Keratinocyte (primary cell): Measurements from ENCODE around the gene PDCD7. TPM values are rescaled to one million over a fixed set of nuclear protein-coding genes. Genes with fewer than 3 reads are reported as not detected.

Experiments
- DNase-seq: peaks from one replicate; pipeline ENCODE4 v3.0.0-alpha.2; 2011; ENCODE audit warnings: low read depth, missing footprints, low spot score
- FAIRE-seq: peaks from 2 replicates; lab custom pipeline; 2011; peaks lifted over from hg19 to GRCh38; lab: Jason Lieb, UNC
- H2AFZ ChIP-seq: 2 replicates; pipeline ENCODE4 v1.6.0; 2012; ENCODE audit warnings: low read length, control low read depth, inconsistent platforms; ENCODE audit not compliant: control insufficient read depth
- H3K27ac ChIP-seq: 2 replicates; pipeline ENCODE4 v1.5.1; 2011; ENCODE audit warnings: low read length; ENCODE audit not compliant: control insufficient read depth, insufficient read depth
- H3K27me3 ChIP-seq: 3 replicates; pipeline ENCODE4 v1.6.0; 2011; ENCODE audit warnings: low read length; ENCODE audit not compliant: control insufficient read depth, insufficient read depth; ENCODE audit errors: extremely low read depth
- H3K36me3 ChIP-seq, 2 experiments: 2 replicates in 1 of 2; 3 replicates in 1 of 2; pipeline ENCODE4 v1.5.1; 2011; ENCODE audit warnings: low read length in 2 of 2, mild to moderate bottlenecking in 1 of 2; ENCODE audit not compliant: control insufficient read depth in 2 of 2, insufficient read depth in 2 of 2; ENCODE audit errors: extremely low read depth in 1 of 2
- H3K4me1 ChIP-seq: 3 replicates; pipeline ENCODE4 v1.5.1; 2011; ENCODE audit warnings: low read length; ENCODE audit not compliant: control insufficient read depth, insufficient read depth; ENCODE audit errors: extremely low read depth
- H3K4me2 ChIP-seq: 3 replicates; pipeline ENCODE4 v1.6.0; 2011; ENCODE audit warnings: low read depth, low read length; ENCODE audit not compliant: control insufficient read depth, insufficient read depth; ENCODE audit errors: extremely low read depth
- H3K4me3 ChIP-seq, 3 experiments: fragments of 200-600 bp in 1 of 3; sonication (generic) in 1 of 3; 2 replicates in 2 of 3; 3 replicates in 1 of 3; pipeline ENCODE4 v1.5.1; 2011 to 2016; ENCODE audit warnings: low read length in 3 of 3, mild to moderate bottlenecking in 3 of 3, control low read depth in 2 of 3, inconsistent platforms in 1 of 3, low read depth in 1 of 3, mixed read lengths in 1 of 3, mixed run types in 1 of 3, moderate library complexity in 1 of 3; ENCODE audit not compliant: control insufficient read depth in 2 of 3, insufficient read depth in 2 of 3; ENCODE audit errors: extremely low read depth in 1 of 3
- H3K79me2 ChIP-seq: 2 replicates; pipeline ENCODE4 v1.6.0; 2012; ENCODE audit warnings: low read length; ENCODE audit not compliant: control insufficient read depth, insufficient read depth
- H3K9ac ChIP-seq: 3 replicates; pipeline ENCODE4 v1.6.0; 2011; ENCODE audit warnings: low read length; ENCODE audit not compliant: control insufficient read depth, insufficient read depth; ENCODE audit errors: extremely low read depth
- H3K9me1 ChIP-seq: 3 replicates; pipeline ENCODE4 v1.6.0; 2011; ENCODE audit warnings: low read length; ENCODE audit not compliant: control insufficient read depth, insufficient read depth; ENCODE audit errors: extremely low read depth
- H3K9me3 ChIP-seq: 2 replicates; pipeline ENCODE4 v1.5.1; 2012; ENCODE audit warnings: low read depth, low read length; ENCODE audit not compliant: control insufficient read depth
- H4K20me1 ChIP-seq: 3 replicates; pipeline ENCODE4 v1.6.0; 2011; ENCODE audit warnings: low read length; ENCODE audit not compliant: control insufficient read depth, insufficient read depth; ENCODE audit errors: extremely low read depth
- EZH2 ChIP-seq: IDR thresholded peaks from one replicate; pipeline ENCODE4 v1.6.1; 2012; ENCODE audit warnings: inconsistent platforms, mild to moderate bottlenecking, low read length, moderate library complexity
- dilution Hi-C: fragments of 300-500 bp; cut with MboI; formaldehyde crosslinking; loops from one replicate; pipeline ENCODE4 v1.7.0; 2020; ENCODE audit warnings: low sequenced_read_pairs; ENCODE audit not compliant: extremely low pct_ligation_motif_present
- polyA plus RNA-seq, 5 experiments: library from polyadenylated mRNA; depleted of rRNA in 3 of 5; stranded (reverse) in 3 of 5; stranded (forward) in 1 of 5; unstranded in 1 of 5; fragments of >200 nt; gene quantifications; 1 replicate in 1 of 5; 2 replicates in 3 of 5; 3 replicates in 1 of 5; pipeline versions ENCODE4 v1.2.1 to v1.2.3, GENCODE V29; 2011 to 2012; ENCODE audit warnings: missing spikeins in 2 of 5, low read depth in 1 of 5, low replicate concordance in 1 of 5
- TF ChIP-seq, protein P1 (sequence below), 3 experiments: IDR thresholded peaks in 1 of 3; conservative IDR thresholded peaks in 1 of 3; optimal IDR thresholded peaks in 1 of 3; 2 replicates in 2 of 3; 3 replicates in 1 of 3; pipeline versions ENCODE3 to v1.5.1; 2011; ENCODE audit warnings: low read length in 3 of 3, mild to moderate bottlenecking in 3 of 3, moderate library complexity in 2 of 3, control low read depth in 1 of 3, inconsistent platforms in 1 of 3; ENCODE audit not compliant: insufficient read depth in 2 of 3; ENCODE audit errors: extremely low read depth in 1 of 3

PDCD7 gene
- polyA plus RNA-seq, 1 donor (not counting 4 experiments of a cell fraction or from before 2014, with no cell fraction given): 17.2 TPM

DNA sequence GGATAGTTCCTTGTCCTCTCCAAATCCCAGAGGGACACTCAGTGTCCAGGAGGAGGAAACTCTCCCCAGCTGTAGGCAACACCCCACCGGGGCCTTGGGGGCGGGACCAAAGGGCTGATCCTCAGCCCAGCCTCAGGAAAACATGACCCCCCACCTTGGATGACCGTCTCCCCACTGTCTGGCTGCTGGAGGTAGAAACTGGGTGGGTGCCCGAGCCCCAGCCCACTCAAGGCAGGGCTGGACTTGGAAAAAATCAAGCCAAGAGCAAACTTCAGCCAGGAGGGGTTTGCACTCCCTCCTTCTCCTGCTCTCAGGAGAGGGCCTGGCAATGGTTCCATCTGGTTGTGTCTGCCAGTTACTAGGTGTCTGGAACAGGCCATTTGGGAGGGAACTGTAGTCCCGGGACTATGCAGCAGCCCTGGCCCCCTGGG lies 62.2 kb downstream of the PDCD7 start:
- FAIRE-seq (no peak), DNase-seq (no peak)
- Histone ChIP-seq H3K4me1 (no peaks in the 10 kb centered on the region), H2AFZ (no peak overlapping the region), H3K9me1 (no peaks in the 10 kb centered on the region), H3K27me3 (peaks cover 25% of the 10 kb centered on the region), H3K4me2 (no peak overlapping the region), H3K79me2 (no peaks in the 10 kb centered on the region), H3K9ac (no peak overlapping the region), H3K4me3 (no peak overlapping the region), H4K20me1 (no peaks in the 10 kb centered on the region), H3K36me3 (no peaks in the 10 kb centered on the region), H3K27ac (no peak overlapping the region), H3K9me3 (no peaks in the 10 kb centered on the region)
- TF ChIP-seq, protein P1, sequence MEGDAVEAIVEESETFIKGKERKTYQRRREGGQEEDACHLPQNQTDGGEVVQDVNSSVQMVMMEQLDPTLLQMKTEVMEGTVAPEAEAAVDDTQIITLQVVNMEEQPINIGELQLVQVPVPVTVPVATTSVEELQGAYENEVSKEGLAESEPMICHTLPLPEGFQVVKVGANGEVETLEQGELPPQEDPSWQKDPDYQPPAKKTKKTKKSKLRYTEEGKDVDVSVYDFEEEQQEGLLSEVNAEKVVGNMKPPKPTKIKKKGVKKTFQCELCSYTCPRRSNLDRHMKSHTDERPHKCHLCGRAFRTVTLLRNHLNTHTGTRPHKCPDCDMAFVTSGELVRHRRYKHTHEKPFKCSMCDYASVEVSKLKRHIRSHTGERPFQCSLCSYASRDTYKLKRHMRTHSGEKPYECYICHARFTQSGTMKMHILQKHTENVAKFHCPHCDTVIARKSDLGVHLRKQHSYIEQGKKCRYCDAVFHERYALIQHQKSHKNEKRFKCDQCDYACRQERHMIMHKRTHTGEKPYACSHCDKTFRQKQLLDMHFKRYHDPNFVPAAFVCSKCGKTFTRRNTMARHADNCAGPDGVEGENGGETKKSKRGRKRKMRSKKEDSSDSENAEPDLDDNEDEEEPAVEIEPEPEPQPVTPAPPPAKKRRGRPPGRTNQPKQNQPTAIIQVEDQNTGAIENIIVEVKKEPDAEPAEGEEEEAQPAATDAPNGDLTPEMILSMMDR (optimal IDR thresholded peaks at IDR 0.05 in 1 of 3, IDR thresholded peaks at IDR 0.05 in 1 of 3, conservative IDR thresholded peaks at IDR 0.05 in 1 of 3; ENCODE audit: extremely low read depth in 1 of 3, insufficient read depth in 2 of 3, low read length in 3 of 3): no peak
- TF ChIP-seq EZH2: no peak
- dilution Hi-C loops: no loop called here

DNA sequence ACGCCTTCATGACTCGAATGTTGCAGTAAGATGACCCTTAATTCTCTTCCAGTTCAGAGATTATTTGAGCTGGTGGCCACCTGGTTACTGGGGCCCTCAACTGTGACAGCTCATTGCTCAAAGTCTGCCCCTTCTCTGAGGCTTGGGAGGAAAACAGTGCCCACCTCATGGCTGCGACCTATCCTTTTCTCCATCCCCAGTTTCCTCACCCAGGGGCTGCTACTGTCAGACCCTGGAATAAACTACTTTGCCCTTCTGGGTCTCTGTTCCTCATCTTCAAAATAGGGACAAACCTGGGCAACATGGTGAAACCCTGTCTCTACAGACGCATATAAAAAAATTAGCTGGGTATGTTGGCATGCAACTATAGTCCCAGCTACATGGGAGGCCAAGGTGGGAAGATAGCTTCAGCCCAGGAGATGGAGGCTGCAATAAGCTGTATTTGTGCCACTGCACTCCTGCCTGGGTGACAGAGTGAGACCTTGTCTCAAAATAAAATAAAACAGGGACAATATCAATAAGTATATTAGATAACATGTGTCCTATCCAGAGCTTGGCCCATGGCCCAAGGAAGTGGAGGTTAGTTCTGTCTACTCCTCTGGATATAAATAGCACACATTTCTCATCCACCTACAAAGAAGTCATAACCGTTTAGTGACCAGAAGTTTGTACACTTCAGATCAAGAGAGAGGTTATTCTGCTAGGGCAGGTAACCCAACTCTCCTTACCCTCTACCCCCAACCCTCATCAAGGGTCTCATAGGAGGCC lies 63.6 kb downstream of the PDCD7 start:
- Histone ChIP-seq H3K9ac (no peak overlapping the region), H3K27me3 (peaks cover 31% of the 10 kb centered on the region), H3K79me2 (no peaks in the 10 kb centered on the region), H4K20me1 (no peaks in the 10 kb centered on the region), H3K9me3 (no peaks in the 10 kb centered on the region), H3K4me2 (no peak overlapping the region), H3K27ac (no peak overlapping the region), H3K4me3 (no peak overlapping the region), H3K4me1 (no peaks in the 10 kb centered on the region), H3K9me1 (no peaks in the 10 kb centered on the region), H2AFZ (no peak overlapping the region), H3K36me3 (no peaks in the 10 kb centered on the region)
- TF ChIP-seq, protein P1 (optimal IDR thresholded peaks at IDR 0.05 in 1 of 3, IDR thresholded peaks at IDR 0.05 in 1 of 3, conservative IDR thresholded peaks at IDR 0.05 in 1 of 3; ENCODE audit: extremely low read depth in 1 of 3, insufficient read depth in 2 of 3, low read length in 3 of 3): no peak
- TF ChIP-seq EZH2: no peak
- dilution Hi-C loops: no loop called here
- FAIRE-seq: no peak
- no peak for DNase-seq
